Neural progenitor cell (in vitro differentiated cells): ENCODE results near the gene PPP1R13L.

ENCODE experiments used
- CTCF ChIP-seq: fragments of 200-600 bp; sonication (generic); IDR thresholded peaks from 2 replicates; pipeline ENCODE4 v1.5.1; 2017; ENCODE audit warnings: antibody characterized with exemption, mild to moderate bottlenecking
- EZH2phosphoT487 ChIP-seq: fragments of 200-600 bp; sonication (generic); IDR thresholded peaks from 2 replicates; pipeline ENCODE4 v1.6.1; 2017; ENCODE audit warnings: antibody characterized with exemption

- TF ChIP-seq CTCF (no peak), EZH2phosphoT487 (no peak)
Measured at GRCh38 chr19:45352062-45352461, 52.8 kb downstream of the PPP1R13L start.
